K562 (cell line): ENCODE results near the gene NOP58. TPM values are rescaled to one million over a fixed set of nuclear protein-coding genes. Genes with fewer than 3 reads are reported as not detected.

ENCODE experiments used
- ATAC-seq: fragments of 200-7000 bp; cut with Tn5 transposase; 3 replicates; pipeline ENCODE4 v1.9.1; 2020; ENCODE audit warnings: moderate library complexity
- BruUV-seq: library from RNA; stranded (reverse); fragments of 400-500 nt; replicated peaks from 2 replicates; lab custom pipeline; 2021; lab: Mats Ljungman, UMichigan
- CTCF ChIA-PET: fragments of 300-600 bp; formaldehyde crosslinking; extraction: SDS; loops from one replicate; lab custom pipeline; 2021; ENCODE audit warnings: low intra/inter-chr PET ratio; lab: Yijun Ruan, JAX
- POLR2A ChIA-PET: fragments of 300-600, 350-650 bp; sonication (Branson Sonifier 250); formaldehyde crosslinking; extraction: SDS; loops from one replicate; lab custom pipeline; 2021; ENCODE audit warnings: antibody characterized with exemption, inconsistent platforms; lab: Yijun Ruan, JAX
- DNase-seq, 4 experiments: peaks; one replicate each; pipeline versions ENCODE4 v3.0.0 to v3.0.0-alpha.2; 2011 to 2018; ENCODE audit warnings: low spot score in 3 of 4, mixed read lengths in 3 of 4; ENCODE audit errors: extremely low read depth in 1 of 4
- FAIRE-seq: peaks from 2 replicates; lab custom pipeline; 2011; peaks lifted over from hg19 to GRCh38; lab: Jason Lieb, UNC
- H2AFZ ChIP-seq: 2 replicates; pipeline ENCODE4 v1.6.0; 2011; ENCODE audit warnings: low read depth, low read length, control low read depth, inconsistent platforms
- H3K27ac ChIP-seq: fragments of 200-600 bp; 3 replicates; pipeline ENCODE4 v1.8.0; 2011; ENCODE audit warnings: low read depth, mild to moderate bottlenecking, control low read depth, inconsistent platforms, low read length, moderate library complexity, mixed read lengths; ENCODE audit errors: extremely low read depth
- H3K27me3 ChIP-seq, 2 experiments: fragments of 300-600 bp in 1 of 2; 2 replicates in 1 of 2; 3 replicates in 1 of 2; pipeline versions ENCODE4 v1.6.0 to v1.8.0; 2011; ENCODE audit warnings: inconsistent platforms in 2 of 2, low read length in 2 of 2, mild to moderate bottlenecking in 1 of 2, mixed read lengths in 1 of 2, moderate library complexity in 1 of 2; ENCODE audit not compliant: control insufficient read depth in 2 of 2, insufficient read depth in 2 of 2
- H3K36me3 ChIP-seq: fragments of 300-600 bp; 3 replicates; pipeline ENCODE4 v1.8.0; 2011; ENCODE audit warnings: mild to moderate bottlenecking, low read length, inconsistent platforms; ENCODE audit not compliant: control insufficient read depth, insufficient read depth
- H3K4me1 ChIP-seq, 2 experiments: fragments of 200-600 bp in 1 of 2; replicated peaks in 1 of 2; 2 replicates in 1 of 2; 3 replicates in 1 of 2; pipeline versions ENCODE4 v1.5.1 to v1.8.0; 2011; ENCODE audit warnings: inconsistent platforms in 2 of 2, low read length in 2 of 2, mild to moderate bottlenecking in 1 of 2, mixed read lengths in 1 of 2, moderate library complexity in 1 of 2; ENCODE audit not compliant: control insufficient read depth in 2 of 2, insufficient read depth in 2 of 2
- H3K4me2 ChIP-seq: 2 replicates; pipeline ENCODE4 v1.6.1; 2011; ENCODE audit warnings: low read length, control low read depth, inconsistent platforms, mixed read lengths; ENCODE audit not compliant: insufficient read depth
- H3K4me3 ChIP-seq: fragments of 200-600 bp; sonication (generic), shearing (Covaris generic); 2 replicates; pipeline ENCODE4 v1.5.1; 2016; ENCODE audit warnings: control low read depth, inconsistent platforms
- H3K79me2 ChIP-seq: fragments of 200-600 bp; 3 replicates; pipeline ENCODE4 v1.8.0; 2011; ENCODE audit warnings: low read length, inconsistent platforms; ENCODE audit not compliant: control insufficient read depth, insufficient read depth
- H3K9ac ChIP-seq, 2 experiments: 2 replicates each; pipeline versions ENCODE4 v1.6.0 to v1.6.1; 2011; ENCODE audit warnings: low read depth in 2 of 2, low read length in 2 of 2, control low read depth in 1 of 2, inconsistent platforms in 1 of 2, mild to moderate bottlenecking in 1 of 2, mixed read lengths in 1 of 2; ENCODE audit not compliant: insufficient read depth in 1 of 2
- H3K9me1 ChIP-seq: one replicate; pipeline ENCODE4 v1.6.0; 2011; ENCODE audit warnings: inconsistent platforms, mild to moderate bottlenecking, low read length, moderate library complexity; ENCODE audit not compliant: control insufficient read depth, insufficient read depth
- H3K9me3 ChIP-seq: replicated peaks from 2 replicates; pipeline ENCODE4 v1.5.1; 2011; ENCODE audit warnings: low read depth, low read length, inconsistent platforms; ENCODE audit not compliant: control insufficient read depth, insufficient read depth
- H4K20me1 ChIP-seq: replicated peaks from 2 replicates; pipeline ENCODE4 v1.6.1; 2011; ENCODE audit warnings: low read length, inconsistent platforms, mixed read lengths; ENCODE audit not compliant: control insufficient read depth, insufficient read depth
- HDGF ChIP-seq: fragments of 450-650 bp; IDR thresholded peaks from 2 replicates; pipeline ENCODE4 v1.6.1; 2016
- PTTG1 ChIP-seq: fragments of 450-650 bp; IDR thresholded peaks from 2 replicates; pipeline ENCODE4 v1.6.1; 2016; ENCODE audit warnings: low read depth, mild to moderate bottlenecking, missing genetic modification characterization, missing compliant biosample characterization
- RBBP5 ChIP-seq: fragments of 200-600 bp; sonication (generic); IDR thresholded peaks from 2 replicates; pipeline ENCODE4 v1.6.1; 2012; ENCODE audit warnings: borderline replicate concordance, mild to moderate bottlenecking, low read length, control low read depth, inconsistent platforms; ENCODE audit not compliant: insufficient read depth, poor library complexity, severe bottlenecking
- RERE ChIP-seq: sonication (generic); formaldehyde crosslinking; IDR thresholded peaks from 2 replicates; pipeline ENCODE4 v1.8.0; 2023; ENCODE audit warnings: missing genetic modification reagents, mild to moderate bottlenecking, borderline replicate concordance
- TFAM ChIP-seq: fragments of 250-450 bp; sonication (Bioruptor Pico); conservative IDR thresholded peaks from 2 replicates; pipeline ENCODE4 v1.5.0; 2021; ENCODE audit warnings: mild to moderate bottlenecking, moderate library complexity
- ZFX ChIP-seq: sonication (generic); formaldehyde crosslinking; IDR thresholded peaks from 2 replicates; pipeline ENCODE4 v1.8.0; 2022; ENCODE audit warnings: mild to moderate bottlenecking, missing genetic modification reagents, moderate library complexity
- ZNF121 ChIP-seq: sonication (generic); formaldehyde crosslinking; conservative IDR thresholded peaks from 2 replicates; pipeline ENCODE4 v1.8.0; 2022; ENCODE audit warnings: missing genetic modification reagents
- WGBS: fragments of 100-300 bp; shearing (Covaris generic); methylation state at CpG from one replicate; pipeline ENCODE4 v1.1.6; 2016; ENCODE audit warnings: low coverage, mixed read lengths; ENCODE audit not compliant: insufficient coverage; ENCODE audit errors: missing lambda C conversion rate; 5-methylcytosine and 5-hydroxymethylcytosine counted together
- in situ Hi-C: fragments of 300-500 bp; cut with MboI; formaldehyde crosslinking; loops from 4 replicates; pipeline ENCODE4 v1.15.0; 2018; ENCODE audit warnings: inconsistent platforms, mixed read lengths
- intact Hi-C: fragments of 100-400 bp; cut with micrococcal nuclease; formaldehyde crosslinking; loops from 2 replicates; pipeline ENCODE4 v1.14.2; 2022
- polyA plus RNA-seq, 8 experiments: library from polyadenylated mRNA; depleted of rRNA in 4 of 8; stranded (reverse) in 5 of 8; unstranded in 3 of 8; fragments of >200 nt; fragmentation: Nextera tagmentation in 2 of 8; fragmentation: Illumina TruSeq in 1 of 8; extraction: Ambion mirVana in 2 of 8; extraction: Trizol in 1 of 8; gene quantifications; 2 replicates each; pipeline versions ENCODE4 v1.2.1 to v1.2.3, GENCODE V29; 2011 to 2014; ENCODE audit warnings: inconsistent platforms in 1 of 8, missing spikeins in 1 of 8
- total RNA-seq, 7 experiments: library from RNA; depleted of rRNA in 6 of 7; stranded (reverse); fragments of >200 nt in 6 of 7; fragmentation: Illumina TruSeq in 2 of 7; extraction: Trizol in 2 of 7; gene quantifications; 2 replicates each; pipeline versions ENCODE4 v1.2.1 to v1.2.3, GENCODE V29; 2011 to 2021; ENCODE audit warnings: low replicate concordance in 1 of 7

Gene NOP58
- total and polyA plus RNA-seq, 9 of the 15 experiments (the other 6 are each of a cell fraction or from before 2014, with no cell fraction given): 132 to 332 (median 208) TPM

DNA sequence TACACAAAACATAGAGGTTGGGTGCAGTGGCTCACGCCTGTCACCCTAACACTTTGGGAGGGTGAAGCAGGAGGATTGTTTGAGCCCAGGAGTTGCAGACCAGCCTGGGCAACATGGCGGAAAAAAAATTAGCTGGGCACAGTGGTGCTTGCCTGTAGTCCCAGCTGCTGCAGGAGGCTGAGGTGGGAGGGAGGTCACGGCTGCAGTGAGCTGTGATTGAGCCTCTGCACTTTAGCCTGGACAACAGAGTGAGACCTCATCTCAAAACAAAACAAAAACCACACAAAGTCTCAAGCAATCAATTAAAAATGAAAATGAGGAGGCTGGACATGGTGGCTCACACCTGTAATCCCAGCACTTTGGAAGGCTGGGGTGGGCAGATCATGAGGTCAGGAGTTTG lies 4.9 kb downstream of the NOP58 start:
- WGBS: 28% methylated on average over 3 of the region's 3 CpGs
- intact Hi-C loops: no loop called here
- 0 out of 3 replicates have a peak, but pooled peaks have one; percentile 1 for ATAC-seq

More for the DNA sequence above, 4.9 kb downstream of the NOP58 start:
- Histone ChIP-seq H3K9me1 (no peaks in the 10 kb centered on the region), H4K20me1 (peaks cover 47% of the 10 kb centered on the region), H3K27ac (no peak overlapping the region; the same call in 2 of the 3 replicates), H2AFZ (no peak overlapping the region), H3K4me1 (peaks cover 10 to 18% of the 10 kb centered on the region in 2 experiments), H3K36me3 (peaks cover 53% of the 10 kb centered on the region; the same call in 2 of the 3 replicates), H3K9ac (peak overlapping the region in 1 of 2 experiments; percentile 78; a peak in 2 of 4 replicates), H3K4me3 (peak overlapping the region; percentile 17; the same call in 1 of the 2 replicates), H3K79me2 (peaks cover 100% of the 10 kb centered on the region), H3K9me3 (no peaks in the 10 kb centered on the region), H3K4me2 (peak overlapping the region; percentile 30), H3K27me3 (no peaks in the 10 kb centered on the region)
- POLR2A ChIA-PET: interaction anchor here (0.6 to 4.4 kb wide), 5 partner anchors 8 to 229 kb away, joined by 3 to 24 read pairs (median 3); no protein-coding TSS in a partner anchor
- no TSS peak for BruUV-seq
- DNase-seq (peak in 1 of 4 experiments; percentile 3), FAIRE-seq (no peak)
- CTCF ChIA-PET: no interaction called here
- TF ChIP-seq RERE (CRISPR knock-in tag) (no peak), TFAM (CRISPR knock-in tag) (no peak), RBBP5 (no peak), PTTG1 (tag) (no peak), ZFX (CRISPR knock-in tag) (no peak), ZNF121 (CRISPR knock-in tag) (0 out of 2 replicates have a peak, but pooled peaks have one; percentile 30), HDGF (no peak)
- in situ Hi-C loops: no loop called here
